ENCODE results near the gene THOC6.

- TF ChIP-seq ZFP30 (CRISPR knock-in tag; IDR thresholded peaks at IDR 0.05), result no peak
- TF ChIP-seq PATZ1 (CRISPR knock-in tag; IDR thresholded peaks at IDR 0.05; ENCODE audit: borderline replicate concordance), result no peak
- TF ChIP-seq BACH2 (CRISPR knock-in tag; IDR thresholded peaks at IDR 0.05; ENCODE audit: borderline replicate concordance), result no peak
Observed at GRCh38 chr16:3008690-3009037, 15.2 kb upstream of the THOC6 start.
